ENCODE results near the gene PWP1.

GRCh38 chr12:107677671-107678070, 7.9 kb upstream of the PWP1 start:
- no peak for TF ChIP-seq CTCF (IDR thresholded peaks at IDR 0.05)
- no peak for TF ChIP-seq POLR2A (IDR thresholded peaks at IDR 0.05; ENCODE audit: low read depth)

All from esophagus muscularis mucosa (tissue), 3 donors.